B cell (primary cell): ENCODE measurements around the gene SIL1.

Experiments
- CTCF ChIP-seq: fragments of 200-600 bp; IDR thresholded peaks from one replicate; pipeline ENCODE4 v1.8.0; 2022; ENCODE audit warnings: antibody characterized with exemption, mild to moderate bottlenecking
- EZH2 ChIP-seq: IDR thresholded peaks from 2 replicates; pipeline ENCODE4 v1.6.1; 2012; ENCODE audit warnings: borderline replicate concordance, low read depth, mild to moderate bottlenecking, moderate library complexity, low read length; ENCODE audit not compliant: insufficient read depth, poor library complexity, severe bottlenecking

GRCh38 chr5:138935466-138935865 lies 262.7 kb downstream of the SIL1 start:
- no peak for TF ChIP-seq CTCF
- TF ChIP-seq EZH2 = no peak
